ENCODE data around the gene TRIM2.
A peak's percentile ranks its signal among the peaks of the same experiment; 100 is the strongest.

Gene TRIM2

DNA sequence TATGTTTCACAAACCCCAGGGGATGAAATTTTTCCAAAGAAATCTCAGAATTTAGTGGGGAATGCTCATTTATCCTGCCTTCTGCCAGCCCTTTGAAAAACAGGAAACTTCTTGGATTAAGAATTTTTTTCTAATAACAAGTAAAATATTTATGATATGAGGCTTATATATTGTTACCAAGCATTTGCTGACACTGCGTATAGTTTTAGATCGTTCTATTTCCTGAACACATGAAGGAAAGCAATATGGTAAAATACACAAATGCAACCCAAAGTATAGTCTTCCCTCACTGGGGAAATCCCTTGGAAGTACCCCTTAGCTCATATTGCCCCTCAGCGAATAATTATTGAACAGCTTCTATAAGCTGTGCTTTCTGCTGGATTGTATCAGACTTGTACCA lies 85.9 kb downstream of the TRIM2 start:
- no peak for DNase-seq

DNA sequence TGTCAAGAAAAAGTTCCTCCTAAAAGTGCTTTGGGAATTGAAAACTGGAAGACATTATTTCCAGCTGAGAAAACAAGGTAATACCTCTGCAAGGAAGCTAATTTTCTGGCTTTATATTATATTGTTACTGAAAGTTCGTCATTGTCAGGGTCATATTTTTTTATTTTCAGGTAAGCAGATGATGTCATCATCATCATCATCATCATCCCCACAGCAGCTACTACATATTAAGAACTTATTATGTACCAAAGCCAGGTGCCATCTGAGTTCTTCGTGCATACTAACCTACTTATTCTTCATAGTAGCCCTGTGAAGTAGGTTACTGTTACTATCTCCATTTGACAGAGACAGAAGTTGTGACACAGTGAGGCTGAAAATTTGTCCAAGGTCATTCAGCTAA lies 87.3 kb downstream of the TRIM2 start:
- DNase-seq = no peak

DNA sequence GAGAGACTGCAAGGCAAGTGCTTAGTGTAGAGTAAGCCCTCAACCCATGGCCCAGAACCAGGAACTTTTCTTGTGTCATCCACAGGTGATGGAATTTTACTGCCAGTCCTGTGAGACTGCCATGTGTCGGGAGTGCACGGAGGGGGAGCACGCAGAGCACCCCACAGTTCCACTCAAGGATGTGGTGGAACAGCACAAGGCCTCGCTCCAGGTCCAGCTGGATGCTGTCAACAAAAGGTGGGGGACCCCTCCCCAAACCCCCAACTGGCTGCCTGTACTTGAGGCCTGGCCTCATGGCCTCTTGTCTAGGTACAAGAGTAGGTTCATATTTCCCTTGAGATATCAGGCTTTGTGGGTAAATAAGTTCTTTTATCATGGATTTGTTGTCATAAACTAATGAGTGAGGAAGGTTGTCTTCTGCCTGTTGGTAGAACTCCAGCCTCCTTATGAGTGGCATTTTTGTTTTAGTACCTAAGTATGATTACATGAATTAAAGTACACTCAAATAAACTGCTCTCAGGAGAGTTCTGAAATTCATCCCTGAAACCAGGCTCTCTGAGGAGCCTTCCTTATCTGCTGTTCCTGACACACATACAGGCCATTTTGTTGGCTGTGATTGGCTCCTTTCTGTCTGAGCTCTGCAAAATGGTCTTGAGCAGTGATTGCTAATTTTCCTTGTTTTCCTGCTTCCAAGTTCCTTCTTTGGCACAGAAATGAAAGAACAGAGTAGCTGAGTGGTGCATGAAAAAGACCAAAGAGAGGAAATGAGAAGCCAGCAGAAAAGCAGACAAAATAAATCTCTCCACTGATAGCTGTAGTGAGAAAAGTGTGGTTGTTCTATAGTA lies 88.9 kb downstream of the TRIM2 start:
- DNase-seq = no peak

DNA sequence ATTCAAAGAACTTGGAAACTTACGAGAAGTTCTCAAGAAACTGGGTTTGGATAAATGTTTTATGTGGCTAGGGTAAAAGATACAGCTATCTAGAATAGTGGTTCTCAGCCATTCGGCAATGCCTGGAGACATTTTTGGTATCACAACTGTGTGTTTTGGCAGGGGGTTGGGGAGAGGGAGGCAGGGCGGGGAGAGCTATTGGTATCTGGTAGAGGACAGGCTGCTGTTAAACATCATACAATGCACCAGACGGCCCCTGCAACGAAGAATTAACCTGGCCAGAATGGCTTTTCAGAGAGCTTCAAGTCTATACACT lies 89.5 kb downstream of the TRIM2 start:
- DNase-seq = no peak

DNA sequence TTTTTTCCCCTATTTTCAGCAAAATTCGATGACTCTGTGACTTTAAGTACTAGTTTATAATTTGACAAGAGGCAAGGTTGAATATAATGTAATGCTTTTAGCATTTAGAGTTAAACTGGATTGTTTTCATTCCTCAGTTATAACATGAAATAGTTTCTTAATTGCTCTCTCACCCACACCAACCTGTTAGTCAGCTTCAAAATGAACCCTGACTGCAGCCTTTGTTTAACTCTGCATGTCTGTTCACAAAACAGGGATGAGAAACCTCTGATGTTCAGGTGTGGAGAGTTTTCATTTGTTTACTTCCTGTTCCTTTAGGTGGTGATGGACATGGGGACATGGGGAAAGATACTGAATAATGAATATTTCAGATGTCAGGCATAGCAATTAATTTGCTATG lies 90.4 kb downstream of the TRIM2 start:
- no peak for DNase-seq

DNA sequence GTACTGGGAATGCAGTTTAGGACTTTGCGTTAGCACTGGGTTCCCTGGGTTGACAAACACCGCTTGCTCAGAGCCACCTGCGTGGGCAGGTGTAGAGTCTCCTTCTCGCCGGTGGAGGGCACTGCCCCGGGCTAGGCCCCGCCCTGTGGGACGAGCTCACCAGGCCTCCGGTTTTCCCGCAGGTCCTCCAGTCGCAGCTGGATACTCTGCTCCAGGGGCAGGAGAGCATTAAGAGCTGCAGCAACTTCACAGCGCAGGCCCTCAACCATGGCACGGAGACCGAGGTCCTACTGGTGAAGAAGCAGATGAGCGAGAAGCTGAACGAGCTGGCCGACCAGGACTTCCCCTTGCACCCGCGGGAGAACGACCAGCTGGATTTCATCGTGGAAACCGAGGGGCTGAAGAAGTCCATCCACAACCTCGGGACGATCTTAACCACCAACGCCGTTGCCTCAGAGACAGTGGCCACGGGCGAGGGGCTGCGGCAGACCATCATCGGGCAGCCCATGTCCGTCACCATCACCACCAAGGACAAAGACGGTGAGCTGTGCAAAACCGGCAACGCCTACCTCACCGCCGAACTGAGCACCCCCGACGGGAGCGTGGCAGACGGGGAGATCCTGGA lies 91.0 kb downstream of the TRIM2 start:
- no peak for DNase-seq

DNA sequence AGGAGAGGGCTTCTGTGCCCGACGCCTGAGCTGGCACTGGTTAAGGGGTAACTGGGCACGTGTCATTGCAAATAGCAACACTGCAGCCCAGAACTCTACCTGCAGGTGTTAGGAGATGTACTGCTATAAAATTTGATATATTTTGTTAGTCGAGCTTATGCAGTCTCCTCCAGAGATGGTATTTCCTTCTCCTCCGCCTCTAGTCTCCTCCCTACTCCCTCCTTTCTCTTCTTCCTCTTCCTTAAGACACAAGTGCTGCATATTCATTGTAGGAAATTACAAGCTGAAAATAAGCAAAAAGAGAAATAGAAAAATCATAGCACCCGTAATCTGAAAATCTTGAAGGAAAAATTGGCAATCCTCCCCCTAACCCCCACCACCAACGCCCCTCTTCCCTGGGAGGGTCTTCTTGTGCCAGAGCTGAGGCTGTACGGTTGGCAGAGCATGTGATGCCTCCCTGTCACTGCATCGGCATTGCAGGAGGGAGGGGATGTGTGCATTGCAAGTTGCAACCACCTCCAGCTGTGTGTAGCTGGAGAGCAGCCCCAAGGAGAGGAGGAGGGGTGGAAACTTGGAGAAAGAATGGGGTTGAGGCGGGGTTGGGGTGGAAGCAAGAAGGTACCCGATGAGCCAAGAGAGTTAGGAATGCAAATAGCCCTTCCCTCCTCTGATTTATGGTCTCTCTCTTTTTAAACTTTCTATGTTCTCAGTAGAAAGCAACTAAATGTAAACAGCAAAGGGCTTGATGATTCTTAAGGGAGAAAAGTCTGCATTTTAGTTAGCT lies 92.0 kb downstream of the TRIM2 start:
- no peak for DNase-seq

DNA sequence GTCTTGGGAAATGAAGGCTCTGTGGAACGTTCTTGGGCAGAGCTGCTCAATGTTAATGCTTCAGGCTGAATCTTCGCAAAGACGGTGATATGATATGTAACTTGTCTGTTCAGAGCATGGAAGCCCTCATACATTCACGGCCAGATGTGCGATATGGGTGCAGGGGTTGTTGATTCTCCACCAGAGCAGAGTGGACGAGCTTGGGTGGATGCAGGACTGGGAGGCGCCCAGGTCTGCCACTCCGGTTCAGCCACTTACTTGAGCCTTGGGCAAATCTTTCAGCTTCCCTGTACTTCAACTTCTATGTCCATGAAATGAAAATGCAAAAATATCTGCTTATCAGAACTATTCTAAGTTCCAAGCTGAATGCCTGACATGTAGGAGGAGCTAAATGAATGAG lies 92.9 kb downstream of the TRIM2 start:
- DNase-seq = no peak

DNA sequence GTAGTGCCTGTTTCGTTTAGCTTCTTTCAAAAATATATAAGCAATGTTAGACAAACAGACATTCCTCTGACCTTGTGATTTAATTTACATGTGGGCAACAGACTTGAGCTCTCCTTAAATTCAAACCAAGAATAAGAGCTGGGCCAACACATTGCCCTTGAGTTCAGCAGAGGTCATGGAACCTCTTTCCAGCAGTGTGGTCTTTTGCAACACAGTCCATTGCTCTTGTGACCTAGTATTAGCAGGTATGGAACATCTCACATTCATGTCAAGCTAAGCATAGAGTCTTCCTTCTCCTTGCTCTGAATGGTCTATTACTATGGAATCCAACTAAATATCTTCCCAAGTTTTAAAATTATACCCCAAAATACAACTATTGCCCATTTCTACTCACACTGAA lies 106.5 kb downstream of the TRIM2 start:
- DNase-seq = no peak

DNA sequence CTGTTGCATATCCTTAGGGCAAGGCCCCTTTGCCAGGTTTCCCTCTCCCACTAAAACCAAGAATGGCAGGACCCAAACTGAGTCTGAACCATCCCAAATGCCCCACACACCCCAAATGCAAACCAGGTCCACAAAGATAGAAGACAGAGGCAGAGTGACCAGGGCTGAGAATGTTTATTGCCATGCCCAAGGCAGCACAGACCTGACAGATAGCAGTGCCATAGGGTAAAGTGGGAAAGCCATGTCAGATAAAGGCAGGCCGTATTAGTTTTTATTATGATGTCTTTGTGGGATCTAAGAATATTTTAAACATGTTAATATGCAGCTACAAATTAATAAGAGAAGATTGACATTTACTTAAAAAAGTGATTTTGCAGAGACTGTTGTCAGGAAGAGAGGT lies 110.7 kb downstream of the TRIM2 start:
- no peak for DNase-seq

DNA sequence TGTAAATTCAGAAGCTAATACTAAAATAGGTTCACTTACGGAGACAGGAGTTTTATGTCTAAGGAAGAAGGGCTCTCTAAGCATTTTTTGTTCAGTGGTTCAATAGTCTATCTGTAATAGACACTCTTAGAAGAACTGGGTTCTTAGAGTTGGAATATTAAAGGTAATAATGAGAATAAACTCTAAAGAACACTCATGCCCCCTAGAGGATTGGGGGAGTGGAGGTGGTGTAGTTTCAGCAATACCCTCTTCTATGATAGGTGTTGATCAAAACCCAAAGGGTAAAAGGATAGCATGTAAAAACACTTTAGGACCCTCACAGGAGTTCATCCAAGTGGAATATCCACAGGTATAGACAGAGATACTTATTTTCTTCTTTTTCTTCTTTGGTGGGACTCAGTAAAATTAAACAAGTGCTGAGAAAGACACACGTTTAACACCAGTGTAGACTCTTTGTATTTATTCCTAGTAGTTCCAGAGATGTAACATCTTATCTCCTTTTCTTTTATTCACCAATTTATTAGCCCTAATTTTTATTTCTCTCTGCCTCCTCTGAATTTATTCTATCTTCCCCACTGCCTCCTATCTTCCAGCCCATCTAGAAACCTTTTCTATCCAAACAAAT lies 114.6 kb downstream of the TRIM2 start:
- peak; percentile 16 to 60 for DNase-seq

DNA sequence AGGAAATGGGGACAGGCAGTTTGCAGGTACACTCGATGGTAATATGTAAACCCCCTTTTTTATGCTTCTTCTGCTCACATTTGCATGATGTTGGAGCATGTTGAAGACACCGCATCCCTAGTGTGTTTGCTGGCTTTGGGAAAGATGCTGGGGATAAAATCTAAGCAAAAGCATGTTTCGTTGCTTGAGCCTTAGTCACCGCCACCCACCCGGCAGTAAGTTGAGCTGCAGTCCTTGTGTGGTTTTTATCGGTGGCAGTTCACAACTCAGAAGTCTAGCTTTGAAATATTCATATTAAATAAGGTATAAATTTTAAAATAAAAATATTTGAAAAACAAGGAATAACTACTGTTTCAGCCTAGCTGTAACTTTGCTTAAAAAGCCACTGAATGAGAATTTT lies 118.5 kb downstream of the TRIM2 start:
- DNase-seq = no peak

DNA sequence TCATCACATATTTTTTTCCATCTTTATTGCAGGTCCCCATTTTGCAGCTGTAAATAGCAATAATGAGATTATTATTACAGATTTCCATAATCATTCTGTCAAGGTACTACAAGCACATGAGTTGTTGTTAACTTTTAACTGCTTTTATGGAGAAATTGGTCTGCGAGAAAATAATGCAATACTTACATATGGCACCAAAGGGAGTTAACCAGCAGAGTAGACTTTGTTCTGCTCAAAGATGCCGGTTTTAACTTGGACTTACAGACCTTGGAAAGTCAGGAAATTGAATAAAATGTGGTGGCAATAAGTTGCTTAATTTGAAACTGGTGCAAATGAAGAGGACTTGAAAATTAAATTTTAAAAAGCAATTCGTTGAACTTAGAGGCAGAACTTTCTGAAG lies 119.8 kb downstream of the TRIM2 start:
- no peak for DNase-seq

DNA sequence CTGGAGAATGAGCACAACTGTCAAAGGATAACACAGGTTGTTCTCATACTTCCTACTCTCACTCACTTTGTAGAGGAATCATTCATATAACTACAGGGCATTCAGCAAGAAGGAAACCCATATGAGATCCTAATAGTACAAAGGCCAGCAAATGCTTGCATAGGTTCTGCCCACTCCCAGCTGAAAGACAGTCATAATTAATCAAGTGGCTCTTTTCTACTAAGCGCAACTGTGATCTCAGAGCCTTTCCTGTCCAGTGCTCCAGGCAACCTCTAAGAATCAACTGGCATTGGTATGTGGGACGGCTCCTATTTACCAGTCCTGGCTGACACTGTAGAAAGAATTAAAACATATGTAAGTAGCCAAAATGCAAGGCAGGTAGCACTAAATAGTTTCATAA lies 121.3 kb downstream of the TRIM2 start:
- no peak for DNase-seq

DNA sequence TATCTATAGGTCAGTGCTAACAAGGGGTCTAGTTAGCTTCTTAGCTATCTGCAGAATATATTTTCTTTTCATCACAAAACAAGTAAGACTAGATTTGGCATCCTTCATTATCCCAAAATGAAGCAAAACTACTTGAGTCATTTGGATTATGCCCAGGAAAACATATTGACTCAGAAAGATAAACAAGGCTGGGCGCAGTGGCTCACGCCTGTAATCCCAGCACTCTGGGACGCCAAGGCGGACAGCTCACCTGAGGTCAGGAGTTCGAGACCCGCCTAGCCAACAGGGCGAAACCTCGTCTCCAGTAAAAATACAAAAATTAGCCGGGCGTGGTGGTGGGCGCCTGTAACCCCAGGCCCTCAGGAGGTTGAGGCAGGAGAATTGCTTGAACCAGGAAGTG lies 122.3 kb downstream of the TRIM2 start:
- DNase-seq = no peak

DNA sequence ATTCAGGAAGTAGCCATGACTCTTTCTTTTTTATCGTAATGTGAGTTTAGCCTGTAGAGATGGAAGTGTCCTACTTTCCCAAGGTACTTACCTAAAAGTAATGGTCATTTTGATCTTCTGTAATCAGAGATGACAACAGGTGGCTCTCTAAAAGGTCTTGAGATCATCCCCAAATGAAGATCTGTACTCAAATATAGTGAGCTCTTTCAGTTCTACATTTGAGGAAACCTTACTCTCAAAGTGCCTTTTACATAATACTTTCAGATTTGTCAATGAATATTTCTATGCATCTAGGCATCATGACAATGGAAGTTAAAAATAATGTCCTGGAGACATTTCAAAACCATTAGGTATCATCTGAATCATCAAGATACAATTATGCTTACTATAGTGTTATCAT lies 123.0 kb downstream of the TRIM2 start:
- no peak for DNase-seq

DNA sequence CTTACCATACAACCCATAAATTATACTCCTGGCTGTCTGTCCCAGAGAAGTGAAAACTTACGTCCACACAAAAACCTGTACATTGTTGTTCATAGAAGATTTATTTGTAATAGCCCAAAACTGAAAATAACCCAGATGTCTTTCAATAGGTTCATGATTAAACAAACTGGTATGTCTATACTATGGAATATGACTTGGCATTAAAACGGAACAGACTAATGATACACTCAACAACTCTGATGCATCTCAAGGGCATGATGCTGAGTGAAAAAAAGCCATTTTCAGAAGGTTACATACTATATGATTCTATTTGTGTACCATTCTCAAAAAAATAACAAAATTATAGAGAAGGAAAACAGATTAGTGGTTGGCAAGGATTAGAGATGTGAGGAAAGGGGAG lies 128.7 kb downstream of the TRIM2 start:
- DNase-seq = no peak

DNA sequence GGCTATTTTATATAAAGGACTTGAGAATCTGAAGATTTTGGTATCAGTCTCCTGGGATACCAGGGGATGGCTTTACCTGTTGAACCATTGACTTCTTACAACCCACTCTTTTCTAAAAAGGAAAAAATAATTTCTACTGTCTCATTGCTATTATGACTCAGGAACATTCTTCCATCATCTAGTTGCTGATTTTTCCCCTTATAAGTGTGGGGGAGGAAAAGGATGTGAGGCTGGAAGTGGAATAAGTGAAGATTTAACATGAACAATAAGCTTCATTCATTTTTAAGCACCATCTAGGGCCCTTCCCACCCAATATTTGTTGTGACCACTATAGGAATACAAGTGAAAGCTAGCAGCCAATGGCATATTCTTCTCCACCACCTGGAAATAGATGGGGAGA lies 129.6 kb downstream of the TRIM2 start:
- DNase-seq = no peak

DNA sequence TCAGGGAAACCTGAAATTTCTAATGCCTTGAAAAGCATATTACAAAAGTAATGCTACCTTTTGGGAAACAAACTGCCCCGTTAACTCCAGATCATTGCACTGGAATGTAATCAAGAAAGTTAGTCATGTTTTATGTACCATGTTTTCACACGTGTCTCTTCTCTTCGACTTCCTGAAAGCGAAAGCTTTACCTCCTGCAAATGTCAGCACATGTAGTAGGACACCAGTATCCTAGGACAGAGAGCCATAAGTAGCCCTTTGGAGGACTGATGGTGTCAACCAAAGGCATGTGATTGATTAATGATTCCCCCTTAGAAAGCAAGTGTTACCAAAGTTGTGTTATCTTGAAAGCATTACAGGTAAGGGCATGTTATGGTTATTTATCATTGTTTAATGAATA lies 131.4 kb downstream of the TRIM2 start:
- DNase-seq = no peak

DNA sequence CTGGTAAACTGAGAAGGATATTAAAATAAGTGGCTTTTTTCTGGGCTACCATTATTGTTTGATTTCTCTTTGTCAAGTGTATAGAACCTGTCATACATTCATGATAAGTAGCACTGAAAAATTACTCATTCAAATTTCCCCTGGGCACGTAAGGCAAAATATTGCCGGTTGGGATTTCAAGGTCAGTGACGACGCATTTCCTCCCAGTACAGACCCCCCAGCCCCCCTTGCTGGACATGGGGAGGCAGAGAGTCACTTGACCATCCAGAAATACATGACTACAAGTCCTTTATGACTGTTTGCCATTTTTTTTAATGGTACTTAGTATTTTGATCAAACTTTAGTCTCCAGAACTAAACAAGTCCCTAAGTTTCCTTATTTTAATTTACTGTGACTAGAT lies 133.4 kb downstream of the TRIM2 start:
- DNase-seq = no peak

DNA sequence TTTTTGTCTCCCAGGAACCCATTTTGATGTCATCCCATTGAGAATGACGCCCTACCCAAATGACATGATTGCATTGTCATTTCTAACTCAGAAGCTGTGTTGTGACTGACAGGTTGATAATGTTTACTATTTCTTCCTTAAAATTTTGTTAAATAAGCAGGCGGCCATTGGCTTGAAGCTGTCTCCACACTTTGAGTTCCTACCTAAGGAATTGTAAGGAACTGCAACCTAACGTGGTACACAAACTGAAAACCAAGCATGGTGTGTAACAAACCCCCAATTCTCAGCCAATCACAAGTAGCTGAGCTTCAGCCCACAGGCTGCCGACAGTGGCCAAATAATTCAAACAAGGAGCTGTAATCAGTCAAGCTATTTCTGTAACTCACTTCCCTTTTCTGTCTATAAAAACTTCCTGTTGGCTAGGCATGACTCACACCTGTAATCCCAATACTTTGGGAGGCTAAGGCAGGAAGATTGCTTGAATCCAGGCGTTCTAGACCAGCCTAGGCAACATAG lies 137.4 kb downstream of the TRIM2 start:
- peak in 1 of 2 donors; percentile 13 for DNase-seq

DNA sequence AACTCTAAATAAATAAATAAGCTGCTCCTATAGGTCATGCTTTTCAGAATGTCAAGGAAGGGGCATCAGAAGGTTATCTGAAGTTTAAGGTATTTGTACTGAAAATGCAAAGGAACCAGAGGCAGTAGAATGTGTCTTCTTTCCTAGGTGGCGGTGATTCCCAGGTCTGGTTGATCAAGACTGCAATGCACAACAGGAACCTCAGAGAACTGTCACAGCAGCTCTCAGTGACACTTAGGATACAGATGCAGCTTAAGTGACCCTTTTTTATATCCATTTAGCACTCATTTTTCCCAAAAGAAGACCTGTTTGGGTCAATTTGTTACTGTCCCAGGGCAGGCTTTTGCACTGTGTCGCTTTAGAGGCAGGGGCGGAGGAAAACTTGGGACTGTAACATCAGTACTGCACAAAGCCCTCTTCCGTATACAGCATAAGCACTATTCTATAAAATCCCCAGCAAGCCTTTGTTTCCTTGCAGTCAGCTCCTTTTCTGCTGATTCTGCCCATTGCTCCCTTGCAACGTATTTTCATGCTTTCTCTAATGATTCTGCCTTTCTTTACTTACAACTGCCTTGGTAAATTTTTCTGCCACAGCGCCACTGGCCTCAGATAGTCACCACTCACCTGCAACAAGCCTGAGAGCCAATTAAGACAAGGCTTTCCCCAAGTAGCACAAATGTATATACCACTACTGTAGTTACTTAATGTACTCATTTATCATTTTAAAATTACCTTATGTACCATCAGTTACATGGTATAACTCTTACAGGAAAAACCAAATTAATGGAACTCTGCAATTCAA lies 138.7 kb downstream of the TRIM2 start:
- DNase-seq = no peak

All from CD4-positive, alpha-beta T cell treated with Interleukin-4 for 1 hour (primary cell).